Measurements from ENCODE around the gene CRHR1.

Gene CRHR1

DNA sequence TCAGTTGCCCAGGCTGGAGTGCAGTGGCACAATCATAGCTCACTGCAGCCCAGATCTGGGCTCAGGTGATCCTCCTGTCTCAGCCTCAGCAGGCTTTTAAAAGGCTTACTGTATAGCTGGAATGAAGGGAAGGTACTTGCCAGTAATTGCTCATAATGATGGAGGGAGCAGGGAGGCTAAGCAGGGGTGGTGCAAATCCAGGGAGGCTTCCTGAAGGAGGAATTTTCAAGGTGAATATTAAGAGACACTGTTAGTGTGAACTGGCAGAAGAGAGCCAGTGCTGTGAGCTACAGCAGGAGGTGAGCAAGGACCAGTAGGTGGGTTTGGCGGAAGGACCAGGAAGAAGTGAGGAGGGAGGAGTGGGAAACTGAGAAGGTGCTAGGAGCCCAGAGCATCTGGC is 24.7 kb downstream of the CRHR1 start:
- Histone ChIP-seq H3K4me3 (ENCODE audit: low read depth, low read length) (no peak overlapping the region), H3K9me3 (ENCODE audit: control insufficient read depth, low read length) (no peaks in the 10 kb centered on the region), H3K4me1 (no peaks in the 10 kb centered on the region), H3K9ac (no peak overlapping the region), H3K27ac (no peak overlapping the region), H3K79me2 (no peaks in the 10 kb centered on the region), H3K36me3 (ENCODE audit: control insufficient read depth, insufficient read depth, low read length) (no peaks in the 10 kb centered on the region), H2AFZ (no peak overlapping the region), H3K27me3 (ENCODE audit: control insufficient read depth, insufficient read depth, low read length) (no peaks in the 10 kb centered on the region), H3K4me2 (ENCODE audit: low read length) (no peak overlapping the region)
- TF ChIP-seq, protein P1, sequence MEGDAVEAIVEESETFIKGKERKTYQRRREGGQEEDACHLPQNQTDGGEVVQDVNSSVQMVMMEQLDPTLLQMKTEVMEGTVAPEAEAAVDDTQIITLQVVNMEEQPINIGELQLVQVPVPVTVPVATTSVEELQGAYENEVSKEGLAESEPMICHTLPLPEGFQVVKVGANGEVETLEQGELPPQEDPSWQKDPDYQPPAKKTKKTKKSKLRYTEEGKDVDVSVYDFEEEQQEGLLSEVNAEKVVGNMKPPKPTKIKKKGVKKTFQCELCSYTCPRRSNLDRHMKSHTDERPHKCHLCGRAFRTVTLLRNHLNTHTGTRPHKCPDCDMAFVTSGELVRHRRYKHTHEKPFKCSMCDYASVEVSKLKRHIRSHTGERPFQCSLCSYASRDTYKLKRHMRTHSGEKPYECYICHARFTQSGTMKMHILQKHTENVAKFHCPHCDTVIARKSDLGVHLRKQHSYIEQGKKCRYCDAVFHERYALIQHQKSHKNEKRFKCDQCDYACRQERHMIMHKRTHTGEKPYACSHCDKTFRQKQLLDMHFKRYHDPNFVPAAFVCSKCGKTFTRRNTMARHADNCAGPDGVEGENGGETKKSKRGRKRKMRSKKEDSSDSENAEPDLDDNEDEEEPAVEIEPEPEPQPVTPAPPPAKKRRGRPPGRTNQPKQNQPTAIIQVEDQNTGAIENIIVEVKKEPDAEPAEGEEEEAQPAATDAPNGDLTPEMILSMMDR (IDR thresholded peaks at IDR 0.05), result no peak

DNA sequence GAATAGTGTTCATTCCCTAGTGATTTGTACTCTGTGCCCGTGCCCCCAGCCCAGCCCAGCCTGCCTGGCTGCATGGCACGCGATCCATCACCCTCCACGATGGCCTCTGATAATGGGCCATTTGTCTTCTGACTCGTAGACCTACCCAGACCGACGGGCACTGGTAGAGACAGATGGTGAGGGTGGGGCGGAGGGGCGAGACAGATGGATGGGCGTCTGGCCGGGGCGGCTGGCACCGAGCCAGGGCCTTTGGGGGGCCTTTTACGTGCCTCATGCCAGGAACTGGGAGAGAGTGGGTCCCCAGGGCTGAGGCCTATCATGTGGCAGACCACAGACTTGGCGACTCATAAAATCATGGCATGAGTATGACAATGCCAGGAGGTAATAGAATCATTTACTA is 25.4 kb downstream of the CRHR1 start:
- Histone ChIP-seq H3K9me3 (ENCODE audit: control insufficient read depth, low read length) (no peaks in the 10 kb centered on the region), H3K79me2 (no peaks in the 10 kb centered on the region), H3K27ac (no peak overlapping the region), H2AFZ (no peak overlapping the region), H3K4me1 (no peaks in the 10 kb centered on the region), H3K27me3 (ENCODE audit: control insufficient read depth, insufficient read depth, low read length) (no peaks in the 10 kb centered on the region), H3K4me3 (ENCODE audit: low read depth, low read length) (no peak overlapping the region), H3K4me2 (ENCODE audit: low read length) (no peak overlapping the region), H3K36me3 (ENCODE audit: control insufficient read depth, insufficient read depth, low read length) (no peaks in the 10 kb centered on the region), H3K9ac (no peak overlapping the region)
- TF ChIP-seq, protein P1 (IDR thresholded peaks at IDR 0.05), result no peak

DNA sequence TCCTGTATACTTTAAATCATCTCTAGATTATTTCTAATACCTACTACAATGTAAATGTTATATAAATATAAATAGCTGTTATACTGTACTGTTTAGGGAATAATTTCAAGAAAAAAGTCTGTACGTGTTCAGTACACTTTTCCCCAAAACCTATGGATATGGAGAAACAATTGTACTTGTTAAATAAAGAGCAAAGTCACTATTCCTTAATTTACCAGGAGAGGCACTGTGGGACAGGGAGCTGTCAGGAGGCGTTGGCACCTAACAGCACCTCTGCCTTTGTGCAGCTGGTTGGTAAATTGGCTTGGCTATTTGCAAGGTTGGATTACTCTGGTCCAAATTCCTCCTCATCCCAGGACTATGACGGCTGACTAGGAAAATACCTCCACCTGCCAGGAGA is 28.0 kb downstream of the CRHR1 start:
- Histone ChIP-seq H3K4me1 (no peaks in the 10 kb centered on the region), H3K9ac (no peak overlapping the region), H3K27me3 (ENCODE audit: control insufficient read depth, insufficient read depth, low read length) (no peaks in the 10 kb centered on the region), H3K27ac (no peak overlapping the region), H3K36me3 (ENCODE audit: control insufficient read depth, insufficient read depth, low read length) (no peaks in the 10 kb centered on the region), H3K9me3 (ENCODE audit: control insufficient read depth, low read length) (no peaks in the 10 kb centered on the region), H3K4me3 (ENCODE audit: low read depth, low read length) (no peak overlapping the region), H3K4me2 (ENCODE audit: low read length) (no peak overlapping the region), H2AFZ (no peak overlapping the region), H3K79me2 (no peaks in the 10 kb centered on the region)
- TF ChIP-seq, protein P1 (IDR thresholded peaks at IDR 0.05), result peak; percentile 23

DNA sequence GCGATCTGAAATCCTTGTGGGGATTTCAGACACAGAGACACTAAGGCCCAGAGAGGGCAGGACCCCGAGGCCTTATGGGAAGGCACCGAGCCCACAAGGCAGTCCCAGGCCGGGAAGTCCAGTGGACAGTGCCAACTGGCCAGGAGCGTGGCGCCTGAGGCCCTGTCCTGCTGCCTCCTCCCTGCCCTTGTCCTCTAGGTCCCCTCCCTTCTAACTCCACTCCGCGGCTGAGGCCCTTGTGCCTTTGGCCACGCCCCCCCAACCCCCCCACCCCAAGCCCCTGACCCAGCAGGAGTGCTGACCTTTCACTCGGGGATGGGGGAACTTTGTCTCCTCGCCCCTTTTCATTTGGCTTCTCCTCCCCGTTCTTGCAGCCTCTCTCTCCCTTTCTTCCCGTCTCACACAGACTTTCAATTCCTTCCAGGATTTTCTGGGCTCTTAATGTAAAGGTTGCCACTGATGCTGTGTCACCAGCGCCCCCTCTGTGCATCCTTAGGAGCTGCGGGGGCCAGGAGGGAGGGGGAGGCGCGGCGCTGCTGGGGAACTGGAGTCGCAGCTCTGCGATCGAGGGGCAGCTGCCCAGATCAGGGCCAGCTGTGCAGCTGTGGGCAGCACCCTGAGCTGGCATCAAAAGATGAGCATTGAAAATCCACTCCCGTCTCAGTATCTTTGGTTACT is 29.1 kb downstream of the CRHR1 start:
- H2AFZ ChIP-seq, result no peak overlapping the region
- H3K9me3 ChIP-seq (ENCODE audit: control insufficient read depth, low read length), result no peaks in the 10 kb centered on the region
- H3K36me3 ChIP-seq (ENCODE audit: control insufficient read depth, insufficient read depth, low read length), result no peaks in the 10 kb centered on the region
- no peaks in the 10 kb centered on the region for H3K4me1 ChIP-seq
- H3K4me3 ChIP-seq (ENCODE audit: low read depth, low read length), result no peak overlapping the region
- H3K9ac ChIP-seq, result no peak overlapping the region
- H3K27ac ChIP-seq, result no peak overlapping the region
- H3K27me3 ChIP-seq (ENCODE audit: control insufficient read depth, insufficient read depth, low read length), result no peaks in the 10 kb centered on the region
- TF ChIP-seq, protein P1 (IDR thresholded peaks at IDR 0.05), result no peak
- no peaks in the 10 kb centered on the region for H3K79me2 ChIP-seq
- H3K4me2 ChIP-seq (ENCODE audit: low read length), result no peak overlapping the region
